ENCODE results near the gene CLDN8.

GRCh38 chr21:30207252-30207579 is 8.7 kb downstream of the CLDN8 start:
- TF ChIP-seq, protein P1, sequence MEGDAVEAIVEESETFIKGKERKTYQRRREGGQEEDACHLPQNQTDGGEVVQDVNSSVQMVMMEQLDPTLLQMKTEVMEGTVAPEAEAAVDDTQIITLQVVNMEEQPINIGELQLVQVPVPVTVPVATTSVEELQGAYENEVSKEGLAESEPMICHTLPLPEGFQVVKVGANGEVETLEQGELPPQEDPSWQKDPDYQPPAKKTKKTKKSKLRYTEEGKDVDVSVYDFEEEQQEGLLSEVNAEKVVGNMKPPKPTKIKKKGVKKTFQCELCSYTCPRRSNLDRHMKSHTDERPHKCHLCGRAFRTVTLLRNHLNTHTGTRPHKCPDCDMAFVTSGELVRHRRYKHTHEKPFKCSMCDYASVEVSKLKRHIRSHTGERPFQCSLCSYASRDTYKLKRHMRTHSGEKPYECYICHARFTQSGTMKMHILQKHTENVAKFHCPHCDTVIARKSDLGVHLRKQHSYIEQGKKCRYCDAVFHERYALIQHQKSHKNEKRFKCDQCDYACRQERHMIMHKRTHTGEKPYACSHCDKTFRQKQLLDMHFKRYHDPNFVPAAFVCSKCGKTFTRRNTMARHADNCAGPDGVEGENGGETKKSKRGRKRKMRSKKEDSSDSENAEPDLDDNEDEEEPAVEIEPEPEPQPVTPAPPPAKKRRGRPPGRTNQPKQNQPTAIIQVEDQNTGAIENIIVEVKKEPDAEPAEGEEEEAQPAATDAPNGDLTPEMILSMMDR (IDR thresholded peaks at IDR 0.05; ENCODE audit: low read depth, low read length) = no peak
- no peak for TF ChIP-seq EZH2phosphoT487 (IDR thresholded peaks at IDR 0.05; ENCODE audit: low read depth)

Measured in OCI-LY3 (cell line).